BLaER1 treated with 17β-estradiol and CSF1 and Interleukin-3, amounts not matched to agents 10 nM and 100 nM (cell line): ENCODE measurements around the gene KRTAP10-5.
"Not testable (repeated sequence)": the region's sequence is repeated elsewhere in the genome, so short reads cannot be mapped to it uniquely, and the experiment has no call there.

Experiments
- H3K27ac ChIP-seq, 11 experiments: shearing (Covaris generic); formaldehyde crosslinking; 2 replicates each; pipeline ENCODE4 v1.8.1; 2022
- H3K27me3 ChIP-seq, 11 experiments: shearing (Covaris generic); formaldehyde crosslinking; 2 replicates each; pipeline ENCODE4 v1.8.1; 2022
- H3K36me3 ChIP-seq, 11 experiments: shearing (Covaris generic); formaldehyde crosslinking; 2 replicates each; pipeline ENCODE4 v1.8.1; 2022
- H3K4me1 ChIP-seq, 10 experiments: shearing (Covaris generic); formaldehyde crosslinking; 2 replicates each; pipeline ENCODE4 v1.8.1; 2022
- H3K4me2 ChIP-seq, 11 experiments: shearing (Covaris generic); formaldehyde crosslinking; 2 replicates each; pipeline ENCODE4 v1.8.1; 2022
- H3K4me3 ChIP-seq, 10 experiments: shearing (Covaris generic); formaldehyde crosslinking; 2 replicates each; pipeline ENCODE4 v1.8.1; 2022
- H3K9ac ChIP-seq, 11 experiments: shearing (Covaris generic); formaldehyde crosslinking; 2 replicates each; pipeline ENCODE4 v1.8.1; 2022
- H3K9me3 ChIP-seq, 11 experiments: shearing (Covaris generic); formaldehyde crosslinking; replicated peaks in 1 of 11; 2 replicates each; pipeline ENCODE4 v1.8.1; 2022
- H4K20me1 ChIP-seq, 11 experiments: shearing (Covaris generic); formaldehyde crosslinking; 2 replicates each; pipeline ENCODE4 v1.8.1; 2022
- Cebpa-rat ChIP-seq, 11 experiments: shearing (Covaris generic); IDR thresholded peaks; 2 replicates each; pipeline ENCODE4 v1.8.1; 2022

Gene KRTAP10-5

GRCh38 chr21:44603911-44604310, 23.5 kb upstream of the KRTAP10-5 start:
- H3K27me3 ChIP-seq: no peaks in the 10 kb centered on the region
- no peak overlapping the region for H3K9ac ChIP-seq
- peaks cover 10 to 32% (median 19%) of the 10 kb centered on the region in 11 experiments for H3K9me3 ChIP-seq
- no peak for TF ChIP-seq Cebpa-rat (IDR thresholded peaks at IDR 0.05)
- no peaks in the 10 kb centered on the region for H3K36me3 ChIP-seq
- H4K20me1 ChIP-seq: no peaks in the 10 kb centered on the region
- H3K4me3 ChIP-seq: no peak overlapping the region
- no peak overlapping the region for H3K27ac ChIP-seq
- no peak overlapping the region for H3K4me2 ChIP-seq
- no peaks in the 10 kb centered on the region; a peak in 1 of 20 replicates for H3K4me1 ChIP-seq

DNA sequence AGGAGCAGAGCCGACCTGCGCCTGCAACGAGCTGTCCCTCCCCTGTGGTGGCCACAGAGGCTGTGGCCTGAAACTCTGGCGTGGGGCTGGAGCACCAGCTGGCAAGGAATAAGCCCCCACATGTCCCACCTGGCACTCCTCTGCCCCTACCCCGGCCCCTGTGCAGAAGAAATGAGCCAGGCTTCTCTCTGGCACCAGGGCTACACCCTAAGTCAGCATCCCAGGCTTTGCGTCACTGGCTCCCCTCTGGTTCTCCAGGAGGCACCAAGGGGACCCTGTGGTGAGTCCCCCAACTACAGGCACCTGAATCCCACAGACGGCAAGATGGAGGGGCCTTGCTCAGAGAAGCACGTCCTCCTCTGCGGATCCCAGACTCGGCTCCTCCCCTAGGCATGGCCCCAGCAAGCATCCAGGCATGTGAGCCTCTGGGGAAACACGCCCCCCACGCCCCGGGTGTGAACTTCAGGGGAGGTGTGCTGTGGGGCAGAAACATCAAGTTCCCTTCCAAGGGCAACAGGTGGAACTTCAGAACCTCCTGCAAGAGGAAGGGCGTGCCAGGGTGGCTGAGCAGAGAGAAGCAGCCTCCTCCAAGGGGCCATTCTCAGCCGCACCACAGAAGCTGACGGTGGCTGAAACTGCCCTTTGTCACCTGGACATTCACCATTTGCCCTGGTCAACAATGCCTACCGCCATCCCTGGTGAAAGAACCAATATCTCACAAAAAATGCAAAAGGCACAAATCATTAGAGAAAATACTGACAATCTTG, 22.9 kb upstream of the KRTAP10-5 start:
- no peaks in the 10 kb centered on the region for H4K20me1 ChIP-seq
- TF ChIP-seq Cebpa-rat (IDR thresholded peaks at IDR 0.05): no peak
- no peak overlapping the region for H3K4me3 ChIP-seq
- H3K27ac ChIP-seq: no peak overlapping the region
- no peaks in the 10 kb centered on the region; a peak in 1 of 20 replicates for H3K4me1 ChIP-seq
- H3K27me3 ChIP-seq: no peaks in the 10 kb centered on the region
- peaks cover 6 to 25% (median 20%) of the 10 kb centered on the region in 11 experiments; a peak in 21 of 22 replicates for H3K9me3 ChIP-seq
- no peak overlapping the region for H3K9ac ChIP-seq
- H3K36me3 ChIP-seq: no peaks in the 10 kb centered on the region
- no peak overlapping the region for H3K4me2 ChIP-seq

DNA sequence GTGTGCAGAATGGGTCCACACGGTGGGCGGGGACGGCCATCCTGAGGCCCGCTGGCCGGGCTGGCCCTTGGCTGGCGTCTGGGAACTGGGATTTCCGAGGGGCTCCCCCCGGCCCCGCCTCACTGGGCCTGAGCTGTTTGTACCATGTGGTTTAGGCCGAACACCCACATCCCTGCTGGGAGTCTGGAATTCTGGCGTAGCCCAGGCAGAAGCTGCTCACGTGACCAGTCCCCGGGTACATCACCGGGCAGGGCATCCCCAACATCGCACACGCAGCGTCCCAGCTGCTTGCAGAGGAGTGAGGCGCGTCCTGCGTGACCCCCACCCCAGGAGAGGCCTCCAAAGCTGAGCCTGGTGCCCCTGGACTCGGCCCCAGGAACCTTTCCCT, 22.1 kb upstream of the KRTAP10-5 start:
- H3K4me3 ChIP-seq: no peak overlapping the region
- no peaks in the 10 kb centered on the region for H4K20me1 ChIP-seq
- H3K4me1 ChIP-seq: peaks cover 0 to 4% (median 0%) of the 10 kb centered on the region in 10 experiments; a peak in 2 of 20 replicates
- no peak overlapping the region for H3K27ac ChIP-seq
- no peaks in the 10 kb centered on the region for H3K36me3 ChIP-seq
- TF ChIP-seq Cebpa-rat (IDR thresholded peaks at IDR 0.05): no peak
- peaks cover 6 to 27% (median 19%) of the 10 kb centered on the region in 11 experiments; a peak in 21 of 22 replicates for H3K9me3 ChIP-seq
- no peaks in the 10 kb centered on the region for H3K27me3 ChIP-seq
- no peak overlapping the region for H3K9ac ChIP-seq
- no peak overlapping the region for H3K4me2 ChIP-seq

DNA sequence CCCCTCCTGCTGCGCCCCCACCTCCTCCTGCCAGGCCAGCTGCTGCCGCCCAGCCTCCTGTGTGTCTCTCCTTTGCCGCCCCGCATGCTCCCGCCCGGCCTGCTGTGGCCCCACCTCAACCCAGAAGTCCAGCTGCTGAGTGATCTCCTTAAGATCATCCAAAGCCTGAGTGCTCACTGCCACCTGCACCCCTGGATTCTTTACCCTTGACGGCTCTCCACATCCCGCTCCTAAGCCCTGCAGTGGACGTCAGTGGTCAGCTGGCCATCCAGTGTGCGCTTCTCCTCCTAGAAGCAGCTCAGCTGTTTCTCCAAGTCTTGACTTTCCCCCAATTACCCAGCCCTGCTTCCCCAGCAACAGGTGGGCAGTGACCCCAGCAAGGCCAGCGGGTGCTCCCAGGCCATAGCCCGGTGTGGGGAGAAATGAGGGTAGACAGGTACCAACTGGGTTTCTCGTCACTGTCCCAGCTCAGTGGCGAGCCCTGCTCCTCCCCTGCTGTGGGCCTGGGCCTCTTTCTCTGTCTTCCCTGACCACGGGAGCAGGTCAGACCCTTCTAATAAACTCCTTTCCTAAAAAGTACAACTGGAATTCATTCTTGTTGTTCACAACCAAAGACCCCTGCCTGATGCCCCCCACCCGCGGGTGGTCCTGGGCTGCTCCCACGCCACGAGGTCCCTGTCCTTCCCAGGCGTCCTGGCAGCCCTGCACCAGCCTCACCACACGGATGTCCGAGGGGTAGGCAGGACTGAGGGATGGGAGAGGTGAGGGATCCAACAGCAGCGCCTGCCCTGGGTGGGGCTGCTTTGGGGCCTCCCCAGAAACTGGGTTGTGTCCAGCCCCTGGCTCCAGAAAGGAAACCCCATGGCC, 21.4 kb upstream of the KRTAP10-5 start:
- Histone ChIP-seq H4K20me1 (no peaks in the 10 kb centered on the region), H3K36me3 (no peaks in the 10 kb centered on the region), H3K27me3 (no peaks in the 10 kb centered on the region), H3K4me2 (no peak overlapping the region), H3K4me1 (peaks cover 0 to 4% (median 0%) of the 10 kb centered on the region in 10 experiments; a peak in 2 of 20 replicates), H3K9ac (no peak overlapping the region), H3K27ac (no peak overlapping the region), H3K4me3 (no peak overlapping the region), H3K9me3 (peaks cover 6 to 27% (median 19%) of the 10 kb centered on the region in 11 experiments; a peak in 21 of 22 replicates)
- TF ChIP-seq Cebpa-rat (IDR thresholded peaks at IDR 0.05): no peak

DNA sequence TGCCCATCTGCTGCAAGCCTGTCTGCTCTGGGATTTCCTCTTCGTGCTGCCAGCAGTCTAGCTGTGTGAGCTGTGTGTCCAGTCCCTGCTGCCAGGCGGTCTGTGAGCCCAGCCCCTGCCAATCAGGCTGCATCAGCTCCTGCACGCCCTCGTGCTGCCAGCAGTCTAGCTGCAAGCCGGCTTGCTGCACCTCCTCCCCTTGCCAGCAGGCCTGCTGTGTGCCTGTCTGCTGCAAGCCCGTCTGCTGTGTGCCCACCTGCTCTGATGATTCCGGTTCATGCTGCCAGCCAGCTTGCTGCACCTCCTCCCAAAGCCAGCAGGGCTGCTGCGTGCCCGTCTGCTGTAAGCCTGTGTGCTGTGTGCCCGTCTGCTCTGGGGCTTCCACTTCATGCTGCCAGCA, 20.7 kb upstream of the KRTAP10-5 start:
- H3K27me3 ChIP-seq, H3K4me1 ChIP-seq, H3K27ac ChIP-seq, H3K36me3 ChIP-seq, H3K4me2 ChIP-seq, H3K4me3 ChIP-seq, H4K20me1 ChIP-seq, H3K9ac ChIP-seq: not testable (repeated sequence)
- peaks cover 6 to 27% (median 14%) of the 10 kb centered on the region in 11 experiments; a peak in 21 of 22 replicates for H3K9me3 ChIP-seq

- not testable (repeated sequence) for H3K9ac ChIP-seq, H3K4me2 ChIP-seq, H3K4me1 ChIP-seq, H3K4me3 ChIP-seq, H4K20me1 ChIP-seq, H3K27me3 ChIP-seq, H3K27ac ChIP-seq, H3K36me3 ChIP-seq
- peaks cover 6 to 27% (median 13%) of the 10 kb centered on the region in 11 experiments; a peak in 20 of 22 replicates for H3K9me3 ChIP-seq
These were observed 19.9 kb upstream of the KRTAP10-5 start, which contains the start of gene KRTAP10-7 for GRCh38 chr21:44600118-44600978. Gene KRTAP10-7 (plus strand): TSS chr21:44600597. CDS start chr21:44600622, 25 bp downstream.

DNA sequence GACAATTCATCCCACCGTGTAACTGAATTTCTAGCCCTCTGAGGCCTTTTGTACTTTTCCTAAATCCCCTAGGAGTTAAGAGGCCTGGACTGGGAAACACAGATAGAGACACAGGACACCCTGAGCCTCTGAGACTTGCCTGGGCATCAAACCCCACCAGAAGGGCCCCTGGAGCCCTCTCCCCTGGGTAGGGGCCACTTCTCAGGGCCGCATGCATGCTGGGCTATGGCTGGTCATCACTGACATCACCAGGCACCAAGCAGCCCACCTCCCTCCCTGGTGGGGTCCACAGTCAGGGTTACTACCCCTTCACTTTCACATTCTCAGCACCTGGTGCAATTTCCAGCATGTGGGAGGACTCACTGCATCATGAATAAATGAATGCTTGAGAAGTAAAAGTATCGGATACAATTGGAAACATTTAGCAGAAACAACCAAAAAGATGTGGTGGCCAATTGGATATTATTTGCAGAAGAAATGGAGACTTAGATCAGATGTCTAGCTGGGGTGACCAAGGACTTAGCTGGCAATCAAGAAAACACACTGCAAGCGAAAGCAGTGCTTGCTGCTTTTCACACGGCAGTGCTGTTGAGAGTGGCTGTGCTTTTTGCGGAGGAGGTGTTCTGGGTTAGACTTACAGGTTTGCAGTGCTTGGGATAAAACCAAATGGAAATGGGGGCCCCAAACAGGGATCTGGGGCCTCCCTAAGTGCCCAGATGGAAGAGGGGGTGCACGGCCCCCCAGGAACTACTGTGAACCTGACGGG, 19.0 kb upstream of the KRTAP10-5 start:
- H3K36me3 ChIP-seq: no peaks in the 10 kb centered on the region
- no peak overlapping the region for H3K9ac ChIP-seq
- no peaks in the 10 kb centered on the region; a peak in 1 of 22 replicates for H4K20me1 ChIP-seq
- H3K27me3 ChIP-seq: no peaks in the 10 kb centered on the region
- no peak overlapping the region for H3K27ac ChIP-seq
- no peak overlapping the region for H3K4me2 ChIP-seq
- H3K9me3 ChIP-seq: peaks cover 6 to 24% (median 9%) of the 10 kb centered on the region in 11 experiments; a peak in 19 of 22 replicates
- no peak for TF ChIP-seq Cebpa-rat (IDR thresholded peaks at IDR 0.05)
- H3K4me3 ChIP-seq: no peak overlapping the region
- peaks cover 0 to 11% (median 9%) of the 10 kb centered on the region in 10 experiments; a peak in 18 of 20 replicates for H3K4me1 ChIP-seq

DNA sequence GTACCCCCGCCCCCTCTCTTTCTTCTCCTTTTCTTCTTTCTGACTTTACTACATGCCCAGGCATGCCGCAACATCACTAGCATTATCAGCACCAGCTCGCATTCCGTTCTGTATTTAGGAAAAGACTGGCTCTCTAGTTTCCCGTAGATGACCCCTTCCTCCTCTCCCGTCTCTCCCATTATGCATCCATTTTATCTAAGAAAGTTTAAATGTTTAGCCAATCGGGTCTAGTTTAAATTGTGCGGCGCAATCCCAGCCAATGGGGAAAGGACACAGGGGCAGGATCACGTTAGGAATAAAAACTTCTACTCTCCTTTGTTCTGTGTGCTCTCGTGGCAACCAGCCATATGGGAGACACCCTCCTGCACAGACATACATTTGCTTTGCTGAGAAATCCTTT, 17.7 kb upstream of the KRTAP10-5 start:
- H3K9ac ChIP-seq: no peak overlapping the region
- peaks cover 13 to 25% (median 23%) of the 10 kb centered on the region in 10 experiments for H3K4me1 ChIP-seq
- H3K4me3 ChIP-seq: no peak overlapping the region
- no peak for TF ChIP-seq Cebpa-rat (IDR thresholded peaks at IDR 0.05)
- peaks cover 0 to 13% (median 0%) of the 10 kb centered on the region in 11 experiments; a peak in 3 of 22 replicates for H3K9me3 ChIP-seq
- H3K4me2 ChIP-seq: no peak overlapping the region
- H4K20me1 ChIP-seq: no peaks in the 10 kb centered on the region; a peak in 1 of 22 replicates
- H3K27me3 ChIP-seq: peaks cover 0 to 6% (median 0%) of the 10 kb centered on the region in 11 experiments; a peak in 4 of 22 replicates
- H3K36me3 ChIP-seq: no peaks in the 10 kb centered on the region
- peak overlapping the region in 1 of 11 experiments; percentile 10; a peak in 1 of 22 replicates for H3K27ac ChIP-seq
